Ascending aorta (tissue), 2 donors: Measurements from ENCODE around the gene IL31RA. TPM values are rescaled to one million over a fixed set of nuclear protein-coding genes. Genes with fewer than 3 reads are reported as not detected.
A peak's percentile ranks its signal among the peaks of the same experiment; 100 is the strongest.
"Not testable (repeated sequence)": the region's sequence is repeated elsewhere in the genome, so short reads cannot be mapped to it uniquely, and the experiment has no call there.

Experiments
- DNase-seq, 2 donors: peaks; one replicate each; pipeline ENCODE4 v3.0.0-alpha.2; 2019; ENCODE audit warnings: low spot score in 2 of 2
- H3K27ac ChIP-seq, 2 donors: fragments of 200-600 bp; sonication (generic); one replicate each; pipeline ENCODE4 v1.5.1; 2016 to 2017; ENCODE audit warnings: mild to moderate bottlenecking in 1 of 2
- H3K27me3 ChIP-seq: fragments of 200-600 bp; sonication (generic); one replicate; pipeline ENCODE4 v1.5.1; 2017
- H3K36me3 ChIP-seq, 2 donors: fragments of 200-600 bp; sonication (generic); one replicate each; pipeline ENCODE4 v1.5.1; 2016
- H3K4me1 ChIP-seq, 2 donors: fragments of 200-600 bp; sonication (generic); one replicate each; pipeline ENCODE4 v1.5.1; 2016 to 2017; ENCODE audit warnings: mild to moderate bottlenecking in 1 of 2
- H3K4me3 ChIP-seq, 2 donors: fragments of 200-600 bp; sonication (generic); one replicate each; pipeline ENCODE4 v1.5.1; 2016 to 2017; ENCODE audit warnings: mild to moderate bottlenecking in 1 of 2
- H3K9me3 ChIP-seq, 2 donors: fragments of 200-600 bp; sonication (generic); one replicate each; pipeline ENCODE4 v1.5.1; 2016
- CTCF ChIP-seq, 3 experiments: fragments of 200-600 bp in 2 of 3; fragments of 450-650 bp in 1 of 3; sonication (generic) in 2 of 3; IDR thresholded peaks; one replicate each; pipeline ENCODE4 v1.5.1; 2016 to 2019; ENCODE audit warnings: antibody characterized with exemption in 3 of 3, mild to moderate bottlenecking in 1 of 3, moderate library complexity in 1 of 3
- intact Hi-C: fragments of 100-400 bp; cut with DNase I; formaldehyde crosslinking; loops from one replicate; pipeline ENCODE4 v1.15.1; 2023
- total RNA-seq: library from RNA; depleted of rRNA; stranded (reverse); fragments of >200 nt; gene quantifications from one replicate; pipeline ENCODE4 v1.1.0, GENCODE V29; 2016

The IL31RA gene
- total RNA-seq: not detected

- H3K9me3 ChIP-seq: no peaks in the 10 kb centered on the region
- intact Hi-C loops: no loop called here
- peak within 1 kb of the TSS in 1 of 2 donors; percentile 46 for H3K4me3 ChIP-seq
- H3K27me3 ChIP-seq: no peaks in the 10 kb centered on the region
- H3K36me3 ChIP-seq: no peaks in the 10 kb centered on the region
- H3K27ac ChIP-seq: no peak within 1 kb of the TSS
- no peaks in the 10 kb centered on the region for H3K4me1 ChIP-seq
- DNase-seq: no peak
- no peak for TF ChIP-seq CTCF (IDR thresholded peaks at IDR 0.05)
These were observed at the start of gene IL31RA for GRCh38 chr5:55850839-55851674. Gene IL31RA, plus strand, starts transcription at chr5:55851357. Its CDS starts 214 bp downstream, at chr5:55851571.

- H3K9me3 ChIP-seq, DNase-seq, H3K4me3 ChIP-seq, H3K36me3 ChIP-seq, H3K27ac ChIP-seq, H3K27me3 ChIP-seq, intact Hi-C loops, H3K4me1 ChIP-seq: not testable (repeated sequence)
These were observed 42.3 kb upstream of the IL31RA start for GRCh38 chr5:55808814-55809213.

GRCh38 chr5:55815939-55816338 lies 35.2 kb upstream of the IL31RA start:
- DNase-seq, H3K27ac ChIP-seq, H3K9me3 ChIP-seq, H3K27me3 ChIP-seq, H3K4me3 ChIP-seq, H3K4me1 ChIP-seq, intact Hi-C loops, H3K36me3 ChIP-seq: not testable (repeated sequence)

- no peak for DNase-seq
- Histone ChIP-seq H3K36me3 (no peaks in the 10 kb centered on the region), H3K4me1 (no peaks in the 10 kb centered on the region), H3K9me3 (no peaks in the 10 kb centered on the region), H3K4me3 (no peak overlapping the region), H3K27me3 (no peaks in the 10 kb centered on the region), H3K27ac (no peak overlapping the region)
- intact Hi-C loops: no loop called here
- no peak for TF ChIP-seq CTCF (IDR thresholded peaks at IDR 0.05)
These were observed 34.8 kb upstream of the IL31RA start for GRCh38 chr5:55816342-55816741.

- no peak for TF ChIP-seq CTCF (IDR thresholded peaks at IDR 0.05)
- Histone ChIP-seq H3K9me3 (no peaks in the 10 kb centered on the region), H3K27me3 (no peaks in the 10 kb centered on the region), H3K4me3 (no peak overlapping the region), H3K36me3 (no peaks in the 10 kb centered on the region), H3K27ac (no peak overlapping the region), H3K4me1 (peaks cover 0 to 5% of the 10 kb centered on the region in 2 donors)
- DNase-seq: no peak
- intact Hi-C loops: no loop called here
These were observed 34.1 kb upstream of the IL31RA start for GRCh38 chr5:55817030-55817429.

- TF ChIP-seq CTCF (IDR thresholded peaks at IDR 0.05): no peak
- intact Hi-C loops: no loop called here
- no peak overlapping the region for H3K27ac ChIP-seq
- H3K27me3 ChIP-seq: no peaks in the 10 kb centered on the region
- DNase-seq: no peak
- no peaks in the 10 kb centered on the region for H3K9me3 ChIP-seq
- peaks cover 0 to 6% of the 10 kb centered on the region in 2 donors for H3K4me1 ChIP-seq
- H3K36me3 ChIP-seq: no peaks in the 10 kb centered on the region
- no peak overlapping the region for H3K4me3 ChIP-seq
These were observed 30.7 kb upstream of the IL31RA start for GRCh38 chr5:55820488-55820887.
